Right ventricle myocardium superior (tissue), 1 donor: ENCODE data around the gene STX1A. TPM values are rescaled to one million over a fixed set of nuclear protein-coding genes. Genes with fewer than 3 reads are reported as not detected.
A peak's percentile ranks its signal among the peaks of the same experiment; 100 is the strongest.

ENCODE experiments used
- ATAC-seq: fragments of 200-7000 bp; cut with Tn5 transposase; one replicate; pipeline ENCODE4 v1.9.1; 2020; ENCODE audit warnings: mild to moderate bottlenecking; ENCODE audit not compliant: poor library complexity
- DNase-seq: peaks from one replicate; pipeline ENCODE4 v3.0.0-alpha.2; 2020
- intact Hi-C: fragments of 100-400 bp; cut with DNase I; formaldehyde crosslinking; loops from one replicate; pipeline ENCODE4 v1.11.2; 2022
- long read RNA-seq: library from polyadenylated mRNA; unstranded; transcript quantifications from one replicate; pipeline ENCODE4 v2.0.0, GENCODE V29; 2021
- total RNA-seq: library from RNA; stranded (reverse); fragmentation: NEBNext Ultra II Directional; extraction: Animal tissue kit (Norgen Biotek cat#: 25700); gene quantifications from one replicate; pipeline ENCODE4 v1.2.1, GENCODE V29; 2021
- donor health status: DM: no; HTN: yes; CAD: no; lungs with severe emphysema.

Gene STX1A
- total RNA-seq: 1.7 TPM
- long read RNA-seq, partial matches to known transcripts: 0 of 3 reads
- long read RNA-seq, other reads (novel, unspliced or antisense): 3 of 3 reads

DNA sequence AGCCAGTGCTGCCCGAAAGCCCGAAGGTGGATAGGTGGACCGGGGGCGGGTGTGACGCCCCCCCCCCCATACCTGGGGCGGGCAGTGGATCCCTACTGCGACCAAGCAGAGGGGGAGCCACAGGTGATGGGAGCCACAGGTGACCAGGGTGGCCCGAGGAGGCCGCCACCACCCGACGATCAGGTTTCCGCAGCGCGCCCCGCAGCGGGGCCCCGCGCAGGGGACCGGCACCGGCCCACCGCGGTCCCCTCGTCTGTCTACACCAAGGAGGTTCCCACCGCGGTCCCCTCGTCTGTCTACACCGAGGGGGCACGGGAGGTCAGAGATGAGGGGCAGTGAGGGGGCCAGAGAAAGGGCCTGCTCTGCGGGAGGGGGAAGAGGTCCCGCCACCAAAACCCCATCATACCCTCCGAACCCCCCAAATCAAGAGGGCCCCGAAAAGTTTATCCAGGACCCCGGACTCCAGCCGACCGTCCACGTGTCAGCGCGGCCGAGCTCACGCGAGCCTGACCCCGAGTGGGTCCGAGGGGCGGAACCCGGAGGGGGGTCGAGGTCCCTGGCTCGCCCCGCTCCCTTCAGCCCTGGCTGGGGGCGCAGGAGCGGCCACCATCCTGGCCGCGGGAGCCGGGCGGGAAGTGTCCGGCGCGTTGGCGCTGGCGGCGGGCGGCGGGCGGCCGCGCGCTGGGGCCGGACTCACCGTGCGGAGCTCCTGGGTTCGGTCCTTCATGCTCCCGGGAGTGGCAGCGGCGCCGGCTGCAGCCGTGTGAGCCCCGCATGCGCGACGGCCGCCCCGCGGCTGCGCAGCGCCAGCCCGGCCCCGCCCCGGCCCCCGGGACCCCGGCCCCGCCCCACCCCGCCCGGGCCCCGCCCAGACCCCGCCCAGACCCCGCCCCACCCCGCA lies at the start of gene STX1A:
STX1A (minus strand) TSS at position 765 of the 901 bp plus-strand sequence; CDS start at position 727, 38 bp downstream.
- intact Hi-C loops: no loop called here
- peak; percentile 81 for DNase-seq
- ATAC-seq: peak; percentile 81

- DNase-seq: no peak
- intact Hi-C loops: no loop called here
- no peak for ATAC-seq
These were observed 49.4 kb upstream of the STX1A start for GRCh38 chr7:73768641-73769480.

- intact Hi-C loops: no loop called here
- DNase-seq: no peak
- ATAC-seq: no peak
These were observed 47.2 kb upstream of the STX1A start for GRCh38 chr7:73766556-73767229.

- intact Hi-C loops: no loop called here
- ATAC-seq: no peak
- no peak for DNase-seq
These were observed 43.2 kb upstream of the STX1A start for GRCh38 chr7:73762659-73762999.

DNA sequence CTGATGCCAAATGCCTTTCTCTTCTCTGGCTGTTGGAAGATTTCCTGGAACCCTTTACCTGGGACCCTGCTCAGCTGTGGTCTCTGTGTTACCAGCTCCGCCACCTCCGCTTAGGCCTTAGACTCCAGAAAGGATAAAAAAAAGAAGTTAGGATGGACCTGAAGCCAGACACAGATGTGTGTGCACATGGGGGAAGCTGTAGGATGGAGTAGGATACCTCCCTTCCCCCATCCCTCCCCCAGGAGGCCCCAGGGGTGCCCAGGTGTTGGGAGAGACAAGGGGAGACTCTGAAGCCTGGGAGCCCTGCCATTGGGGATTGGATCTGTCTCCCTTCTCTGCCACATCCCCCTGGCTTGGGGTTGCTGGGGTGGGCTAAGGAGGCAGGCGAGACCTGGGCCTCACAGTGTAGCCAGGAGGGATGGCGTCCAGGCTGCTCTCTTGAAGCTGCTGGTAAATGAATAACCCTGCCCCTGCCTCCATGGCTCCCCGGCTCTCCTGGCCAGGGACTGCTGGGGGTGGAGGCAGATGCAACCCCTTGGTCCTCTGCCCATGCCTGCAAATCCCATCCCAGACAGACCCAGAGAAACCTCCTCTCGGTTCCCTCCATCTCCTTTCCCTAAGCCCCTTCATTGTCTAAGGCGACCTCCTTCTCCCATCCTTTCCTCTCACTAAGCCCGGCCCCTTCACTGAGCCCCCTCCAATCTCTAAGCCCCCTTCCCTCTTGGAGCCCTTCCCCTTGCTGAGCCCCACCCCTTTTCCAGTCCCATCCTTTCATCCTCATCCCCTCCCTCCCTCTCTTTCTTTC lies 42.6 kb upstream of the STX1A start:
- DNase-seq: no peak
- no peak for ATAC-seq
- intact Hi-C loops: no loop called here

DNA sequence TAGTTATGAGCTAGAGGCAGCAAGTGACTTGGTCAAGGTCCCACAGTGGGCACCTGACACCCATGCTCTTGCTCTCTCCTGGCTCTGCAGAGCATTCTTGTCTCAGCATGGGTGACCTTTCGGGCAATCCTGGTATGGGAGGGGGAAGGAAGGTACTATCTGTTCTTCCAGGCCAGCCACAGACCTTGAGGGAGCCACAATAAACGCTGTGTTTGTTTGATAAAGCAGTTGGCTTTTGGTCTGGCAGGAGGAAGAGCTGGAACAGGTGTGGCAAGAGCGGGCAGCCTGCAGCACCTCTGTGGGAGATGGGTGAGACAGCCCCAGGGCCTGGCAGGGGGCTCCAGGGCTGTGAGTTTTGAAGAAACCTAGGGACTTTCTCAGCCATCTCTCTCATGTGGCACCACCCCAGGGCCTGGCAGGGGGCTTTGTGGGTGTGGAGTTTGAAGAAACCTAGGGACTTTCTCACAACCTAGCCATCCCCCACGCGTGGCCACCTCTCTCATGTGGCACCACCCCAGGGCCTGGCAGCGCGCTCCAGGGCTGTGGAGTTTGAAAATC lies 39.2 kb upstream of the STX1A start:
- no peak for ATAC-seq

DNA sequence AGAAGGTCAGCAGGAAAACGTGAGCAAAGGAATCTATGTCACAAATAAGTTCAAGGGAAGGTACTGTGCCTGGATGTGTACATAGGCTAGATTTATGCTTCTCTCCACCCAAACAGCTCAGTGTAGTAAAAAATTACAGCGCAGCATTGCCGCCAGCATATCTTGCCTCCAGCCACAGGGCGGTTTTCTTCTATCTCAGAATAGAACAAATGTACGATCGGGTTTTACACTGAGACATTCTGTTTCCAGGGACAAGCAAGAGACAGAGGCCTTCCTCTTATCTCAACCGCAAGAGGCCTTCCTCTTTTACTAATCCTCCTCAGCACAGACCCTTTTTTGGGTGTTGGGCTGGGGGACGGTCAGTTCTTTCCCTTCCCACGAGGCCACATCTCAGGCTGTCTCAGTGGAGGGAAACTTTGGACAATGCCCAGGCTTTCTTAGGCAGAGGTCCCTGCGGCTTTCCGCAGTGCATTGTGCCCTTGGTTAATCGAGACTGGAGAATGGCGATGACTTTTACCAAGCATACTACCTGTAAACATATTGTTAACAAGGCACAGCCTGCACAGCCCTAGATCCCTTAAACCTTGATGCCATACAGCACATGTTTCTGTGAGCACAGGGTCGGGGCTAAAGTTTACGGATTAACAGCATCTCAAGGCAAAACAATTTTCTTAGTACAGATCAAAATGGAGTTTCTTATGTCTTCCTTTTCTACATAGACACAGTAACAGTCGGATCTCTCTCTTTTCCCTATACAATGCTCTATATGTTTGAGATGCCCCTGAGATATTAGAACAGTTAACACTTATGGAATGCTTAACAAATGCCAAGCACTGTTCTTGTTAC lies 30.7 kb upstream of the STX1A start:
- intact Hi-C loops: no loop called here
- DNase-seq (no peak), ATAC-seq (no peak)

More for the DNA sequence above, 39.2 kb upstream of the STX1A start:
- intact Hi-C loops: no loop called here
- DNase-seq: no peak

DNA sequence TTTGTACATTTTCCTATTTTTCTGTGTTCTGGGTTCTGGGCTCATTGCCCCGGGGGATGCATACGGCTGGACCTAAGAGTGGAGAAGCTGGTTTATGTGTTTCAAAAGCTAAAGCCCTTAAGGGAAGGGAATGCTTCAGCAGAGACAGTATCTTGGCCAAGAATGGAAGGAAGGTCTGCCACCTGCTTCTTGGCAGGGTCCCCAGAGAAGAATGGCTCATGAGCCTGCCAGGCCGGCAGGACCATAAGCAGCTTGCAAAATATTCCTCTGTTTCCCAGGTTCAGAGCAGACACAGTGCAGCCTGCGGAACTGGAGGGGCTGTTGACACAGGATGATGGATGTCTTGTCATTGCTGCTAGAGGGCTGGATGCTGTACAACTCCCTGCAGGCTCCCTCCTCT lies 26.9 kb upstream of the STX1A start:
- ATAC-seq (peak; percentile 28), DNase-seq (no peak)
- intact Hi-C loops: no loop called here

GRCh38 chr7:73742753-73743641 lies 23.5 kb upstream of the STX1A start:
- intact Hi-C loops: no loop called here
- ATAC-seq: no peak

GRCh38 chr7:73742338-73742752 lies 22.9 kb upstream of the STX1A start:
- DNase-seq (no peak), ATAC-seq (no peak)
- intact Hi-C loops: no loop called here

More at GRCh38 chr7:73742753-73743641, 23.5 kb upstream of the STX1A start:
- peak; percentile 58 for DNase-seq

- no peak for DNase-seq
- intact Hi-C loops: no loop called here
- ATAC-seq: no peak
These were observed 22.1 kb upstream of the STX1A start for GRCh38 chr7:73741600-73741999.

DNA sequence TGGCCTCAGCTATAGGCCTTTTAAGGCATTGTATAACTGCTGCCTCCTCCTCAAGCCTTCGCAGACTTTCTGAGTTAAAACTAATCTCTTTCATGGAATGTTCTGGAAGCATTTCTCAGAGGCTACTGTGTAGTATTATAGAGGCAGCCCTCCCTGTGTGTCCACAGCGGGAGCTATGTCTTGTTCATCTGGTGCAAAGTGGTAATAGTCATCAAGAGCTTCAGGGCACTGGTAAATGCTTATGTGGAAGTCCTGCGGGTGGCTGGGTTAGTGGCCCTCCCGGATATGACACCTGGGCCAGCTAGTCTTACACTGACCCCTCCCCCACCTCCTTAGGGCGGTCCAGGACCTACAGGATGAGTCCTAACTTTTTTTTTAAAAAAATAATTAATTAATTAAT lies 21.3 kb upstream of the STX1A start:
- ATAC-seq (no peak), DNase-seq (no peak)
- intact Hi-C loops: no loop called here

DNA sequence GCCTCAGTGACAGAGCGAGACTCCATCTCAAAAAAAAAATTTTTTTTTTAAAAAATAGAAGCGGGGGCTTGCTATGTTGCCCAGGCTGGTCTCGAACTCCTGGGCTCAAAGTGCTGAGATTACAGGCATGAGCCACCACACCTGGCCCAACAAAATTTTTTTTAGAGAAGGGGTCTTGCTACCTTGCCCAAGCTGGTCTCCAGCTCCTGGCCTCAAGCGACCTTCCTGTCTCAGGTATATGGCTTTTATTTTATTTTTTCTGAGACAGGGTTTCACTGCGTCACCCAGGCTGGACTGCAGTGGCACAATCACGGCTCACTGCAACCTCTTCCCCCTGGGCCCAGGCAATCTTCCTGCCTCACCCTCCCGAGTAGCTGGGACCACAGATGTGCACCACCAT lies 20.7 kb upstream of the STX1A start:
- no peak for DNase-seq
- intact Hi-C loops: no loop called here
- no peak for ATAC-seq

- no peak for ATAC-seq
- no peak for DNase-seq
- intact Hi-C loops: no loop called here
These were observed 19.9 kb upstream of the STX1A start for GRCh38 chr7:73739387-73739767.

DNA sequence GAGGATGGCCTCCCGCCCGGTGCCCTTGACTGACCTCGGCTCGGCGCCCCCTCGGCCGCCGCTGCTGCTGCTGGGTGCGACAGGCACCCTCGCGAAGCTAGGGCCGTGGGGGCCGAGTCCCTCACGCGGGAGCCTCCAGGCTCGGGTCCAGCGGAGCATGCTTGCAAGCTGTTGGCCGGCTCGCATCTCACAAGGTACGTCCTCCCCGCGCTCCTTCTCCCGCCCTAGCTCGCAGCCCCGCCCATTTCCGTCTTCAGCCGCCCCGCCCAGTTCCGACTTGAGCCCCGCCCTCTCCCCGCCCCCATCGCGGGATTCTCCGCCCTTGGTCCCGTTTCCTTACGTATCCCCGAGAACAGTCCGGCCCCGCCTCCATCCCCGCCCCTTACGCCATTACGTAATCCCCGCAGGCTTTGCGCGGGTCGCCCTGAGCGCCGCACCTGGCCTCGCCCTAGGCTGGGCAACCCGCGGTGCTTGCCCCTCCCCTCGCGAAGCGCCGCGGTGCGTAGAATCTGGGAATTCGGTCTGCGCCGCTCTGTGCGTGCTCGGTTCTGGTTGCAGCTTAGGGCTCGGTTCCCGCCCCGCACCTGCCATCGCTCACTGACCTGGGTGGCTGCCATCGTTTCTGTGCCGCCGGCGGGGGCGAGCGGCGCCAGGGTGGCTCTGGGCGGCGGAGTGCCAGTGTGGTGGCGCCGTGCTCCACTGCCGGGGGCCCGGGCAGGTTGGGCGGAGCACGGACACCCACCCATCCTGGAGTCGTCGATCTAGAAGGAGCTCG lies 19.3 kb upstream of the STX1A start, which contains the start of gene ABHD11:
ABHD11 (minus strand) TSS at position 191 of the 775 bp plus-strand sequence; CDS start at position 159, 32 bp downstream.
- intact Hi-C loops: no loop called here
- ATAC-seq (peak; percentile 96), DNase-seq (peak; percentile 99)
